ENCODE results near the gene ROR1. TPM values are rescaled to one million over a fixed set of nuclear protein-coding genes. Genes with fewer than 3 reads are reported as not detected.

The ROR1 gene
- total and polyA plus RNA-seq, 2 of the 13 experiments (the other 11 are each of a cell fraction or from before 2014, with no cell fraction given): 0.58 to 2.3 TPM

DNA sequence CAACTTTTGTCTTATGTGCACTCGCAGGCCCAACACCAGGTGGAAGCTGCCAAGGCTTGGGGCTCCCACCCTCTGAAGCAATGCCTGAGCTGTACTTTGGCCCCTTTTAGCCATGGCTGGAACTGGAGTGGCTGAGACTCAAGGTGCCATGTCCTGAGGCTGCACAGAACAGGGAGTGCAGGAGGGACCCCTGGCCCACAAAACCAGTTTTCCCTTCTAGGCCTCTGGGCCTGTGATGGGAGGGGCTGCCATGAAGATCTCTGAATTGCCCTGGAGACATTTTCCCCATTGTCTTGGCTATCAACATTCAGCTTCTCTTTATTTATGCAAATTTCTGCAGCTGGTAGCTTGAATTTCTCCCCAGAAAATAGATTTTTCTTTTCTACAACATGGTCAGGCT is 57.6 kb downstream of the ROR1 start (continued):
- no peak for TF ChIP-seq ATF5 (CRISPR knock-in tag; IDR thresholded peaks at IDR 0.05; ENCODE audit: low read depth)

- POLR2A ChIA-PET: no interaction called here
- H4K20me1 ChIP-seq (ENCODE audit: insufficient read depth, low read length): no peaks in the 10 kb centered on the region
- BruUV-seq (replicated peaks): no TSS peak
- H3K27me3 ChIP-seq (ENCODE audit: control insufficient read depth in 1 of 2, insufficient read depth in 2 of 2, low read length in 2 of 2): no peaks in the 10 kb centered on the region
- H3K9ac ChIP-seq (ENCODE audit: insufficient read depth, low read depth, low read length): no peak overlapping the region
- FAIRE-seq (no peak), ATAC-seq (no peak), DNase-seq (ENCODE audit: low spot score) (no peak)
- no peak overlapping the region for H3K4me2 ChIP-seq (ENCODE audit: low read depth, low read length)
- in situ Hi-C loops (cut with HindIII; ENCODE audit: extremely low pct_ligation_motif_present, low pct_unique_long_range_greater_than_20kb) (no loop called here), intact Hi-C loops (cut with micrococcal nuclease; ENCODE audit: unreplicated experiment) (no loop called here)
- no peaks in the 10 kb centered on the region for H3K9me3 ChIP-seq (ENCODE audit: low read length)
- no peak overlapping the region for H3K4me3 ChIP-seq (replicated peaks in 1 of 3; ENCODE audit: insufficient read depth in 1 of 3, low read depth in 2 of 3, low read length in 3 of 3)
- 47% methylated on average over 7 of the region's 7 CpGs for WGBS (ENCODE audit: low lambda C conversion rate)
- H2AFZ ChIP-seq (ENCODE audit: low read length): no peak overlapping the region
- H3K79me2 ChIP-seq (ENCODE audit: insufficient read depth, low read length): no peaks in the 10 kb centered on the region
- no peaks in the 10 kb centered on the region for H3K4me1 ChIP-seq (ENCODE audit: insufficient read depth, low read length)
- no peaks in the 10 kb centered on the region for H3K36me3 ChIP-seq (replicated peaks in 1 of 2; ENCODE audit: control insufficient read depth in 1 of 2, insufficient read depth in 2 of 2, low read length in 2 of 2)
- CTCF ChIA-PET (ENCODE audit: low intra/inter-chr PET ratio, low total read pairs): no interaction called here
- no peak overlapping the region for H3K27ac ChIP-seq (ENCODE audit: extremely low read length, insufficient read depth, low read length)
- TF ChIP-seq ZFP36L2 (CRISPR knock-in tag; IDR thresholded peaks at IDR 0.05): no peak
- no peak for TF ChIP-seq ZNF7 (CRISPR knock-in tag; IDR thresholded peaks at IDR 0.05)
- no peak for TF ChIP-seq SNAPC2 (CRISPR knock-in tag; IDR thresholded peaks at IDR 0.05)
- no peak for TF ChIP-seq CBX1 (IDR thresholded peaks at IDR 0.05; ENCODE audit: low read depth)
- no peak for TF ChIP-seq BORCS8-MEF2B (CRISPR knock-in tag; IDR thresholded peaks at IDR 0.05)
- no peak for TF ChIP-seq GMEB1 (CRISPR knock-in tag; IDR thresholded peaks at IDR 0.05; ENCODE audit: borderline replicate concordance)
- TF ChIP-seq, protein P1, sequence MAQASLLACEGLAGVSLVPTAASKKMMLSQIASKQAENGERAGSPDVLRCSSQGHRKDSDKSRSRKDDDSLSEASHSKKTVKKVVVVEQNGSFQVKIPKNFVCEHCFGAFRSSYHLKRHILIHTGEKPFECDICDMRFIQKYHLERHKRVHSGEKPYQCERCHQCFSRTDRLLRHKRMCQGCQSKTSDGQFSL (CRISPR knock-in tag; IDR thresholded peaks at IDR 0.05): no peak
- TF ChIP-seq FLYWCH1 (CRISPR knock-in tag; IDR thresholded peaks at IDR 0.05): no peak
Measured at GRCh38 chr1:63833363-63834119, 59.7 kb downstream of the ROR1 start.

All from HepG2 (cell line).